GM10266 (cell line): Measurements from ENCODE around the gene COLEC12.

Experiments
- DNase-seq: peaks from one replicate; pipeline ENCODE4 v3.0.0; 2012; ENCODE audit errors: extremely low spot score
- CTCF ChIP-seq: IDR thresholded peaks from 2 replicates; pipeline ENCODE4 v1.5.1; 2012; ENCODE audit warnings: mild to moderate bottlenecking, low read depth; ENCODE audit not compliant: control insufficient read depth, insufficient read depth; ENCODE audit errors: missing control alignments

Gene COLEC12

DNA sequence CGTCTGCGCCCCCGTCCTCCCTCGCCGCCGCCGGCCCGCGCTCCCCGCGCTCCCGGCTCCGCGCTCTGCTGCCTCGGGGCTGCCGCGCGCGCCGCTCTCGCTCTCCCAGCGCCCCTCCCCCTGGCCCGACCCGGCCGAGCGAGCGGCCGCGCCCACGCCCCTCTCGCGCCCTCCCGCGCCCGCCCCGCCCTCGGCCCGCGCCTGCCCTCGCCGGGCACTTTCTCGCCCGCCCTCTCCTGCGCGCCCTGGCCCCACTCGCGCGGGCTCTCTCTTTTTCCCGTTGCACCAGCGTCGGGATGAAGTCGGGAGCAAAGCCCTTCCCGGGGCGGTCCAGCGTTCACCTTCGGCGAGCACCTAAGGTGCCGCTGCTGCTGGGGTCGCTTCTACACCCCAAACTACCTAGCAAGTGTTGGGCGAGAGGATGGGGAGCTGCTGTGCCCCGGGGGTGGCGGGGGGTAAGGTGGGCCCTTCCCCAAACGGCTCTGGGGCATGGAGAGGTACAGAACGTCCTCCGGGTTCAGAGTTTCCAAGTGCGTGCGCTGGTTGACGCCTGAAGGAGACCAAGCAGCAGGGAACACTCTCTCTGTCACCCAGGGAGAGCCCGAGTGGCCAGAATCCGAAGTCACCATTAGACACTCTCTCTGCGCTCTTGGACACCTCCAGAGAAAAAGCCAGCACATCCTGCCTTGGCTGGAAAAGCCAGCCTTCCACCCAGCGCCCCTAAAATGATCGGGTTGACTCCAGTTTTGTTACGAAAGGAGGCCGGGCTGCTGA is at the start of gene COLEC12:
COLEC12 (minus strand) TSS at position 70 of the 774 bp plus-strand sequence. CDS start 187 bp downstream, outside the sequence.
- DNase-seq, result no peak
- no peak for TF ChIP-seq CTCF

DNA sequence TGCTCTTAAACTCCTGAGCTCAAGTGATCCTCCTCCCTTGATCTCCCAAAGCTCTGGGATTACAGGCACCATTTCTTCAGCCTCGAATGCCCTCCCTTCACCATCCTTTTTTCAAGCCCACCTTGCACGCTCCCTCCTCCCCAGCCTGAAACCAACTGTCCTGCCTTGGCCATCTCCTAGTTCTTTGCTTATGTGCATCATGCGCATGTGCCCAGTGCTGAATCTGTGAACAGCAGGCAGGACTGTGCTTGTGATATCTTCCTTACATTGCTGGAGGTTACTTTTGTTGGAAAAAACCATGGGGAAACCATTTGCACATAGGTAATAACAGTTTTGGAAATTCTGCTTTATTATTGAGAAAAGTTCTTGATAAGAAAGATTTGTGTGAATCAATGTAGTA is 49.5 kb upstream of the COLEC12 start:
- no peak for DNase-seq
- TF ChIP-seq CTCF, result no peak

DNA sequence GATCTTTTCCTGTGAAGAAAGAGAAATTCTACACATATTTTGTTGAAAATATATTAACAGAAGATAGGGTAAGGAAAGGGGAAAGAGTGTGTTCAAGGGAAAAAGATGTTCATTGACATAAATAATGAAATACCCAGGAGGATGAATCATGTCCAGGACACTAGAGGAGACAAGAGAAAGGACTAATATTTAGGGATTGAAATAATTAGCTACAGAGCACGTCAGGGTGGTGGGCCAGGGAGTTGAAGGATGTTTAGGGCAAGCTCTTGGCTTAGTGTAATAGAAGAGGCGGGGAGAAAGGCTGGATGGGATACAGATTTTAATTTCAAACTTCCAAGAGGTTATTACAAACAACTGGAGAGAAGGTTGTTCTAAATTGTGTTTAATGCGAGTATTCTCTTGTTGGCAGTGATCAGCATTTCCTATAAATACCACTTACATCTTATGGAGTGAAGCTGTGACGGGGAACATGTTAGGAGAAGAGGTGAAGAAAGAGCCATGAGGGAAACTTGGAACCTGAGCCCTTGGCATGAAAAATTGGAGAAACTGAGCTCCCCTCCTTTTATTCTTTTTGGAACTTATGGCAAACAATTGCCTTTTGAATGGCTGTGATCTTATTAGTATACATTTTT is 43.1 kb upstream of the COLEC12 start:
- TF ChIP-seq CTCF, result no peak
- no peak for DNase-seq

DNA sequence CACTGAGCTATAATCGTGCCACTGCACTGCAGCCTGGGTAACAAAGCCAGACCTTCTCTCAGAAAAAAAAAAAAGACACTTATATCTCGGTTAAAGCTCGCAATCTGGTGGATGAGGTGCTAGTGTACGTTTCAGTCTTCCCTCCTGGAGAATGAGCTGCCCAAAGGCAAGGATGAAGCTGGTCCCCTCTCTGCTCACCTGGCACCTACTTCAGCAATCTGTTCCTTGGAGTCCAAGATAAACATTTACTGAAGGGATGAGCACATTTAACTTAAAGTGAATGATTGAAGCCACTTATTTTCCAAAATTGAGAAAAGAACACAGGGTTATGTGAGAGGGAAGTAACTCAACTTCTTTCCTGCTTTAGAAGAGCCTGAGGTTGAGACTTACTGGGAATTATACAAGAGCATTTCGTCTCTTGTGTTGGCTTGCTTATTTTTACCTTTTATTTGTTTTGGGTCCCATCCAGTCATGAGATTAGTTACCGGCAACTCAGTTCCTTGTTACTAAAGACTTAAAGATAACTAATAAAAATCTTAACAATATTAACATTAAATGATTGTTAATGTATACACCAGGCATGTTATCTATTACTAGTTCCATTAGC is 33.6 kb upstream of the COLEC12 start:
- DNase-seq, result no peak
- no peak for TF ChIP-seq CTCF

DNA sequence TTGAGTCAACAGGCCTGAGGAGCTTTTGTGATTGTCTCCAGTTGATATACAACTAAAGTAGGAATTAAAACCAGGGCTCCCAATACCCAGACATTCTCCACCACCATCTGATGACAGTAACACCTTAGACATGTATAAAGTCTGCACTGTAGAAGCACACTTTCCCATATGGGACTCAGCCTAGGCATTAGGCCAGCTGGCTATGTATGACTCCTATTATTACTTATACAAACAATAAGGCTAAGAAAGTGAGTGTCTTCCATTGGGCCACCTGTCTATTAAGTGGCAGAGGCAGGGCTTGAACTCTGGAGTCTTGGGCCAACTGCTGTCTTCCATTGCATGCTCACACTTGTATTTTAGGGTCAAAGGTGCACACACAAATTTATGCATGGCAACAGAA is 32.1 kb upstream of the COLEC12 start:
- DNase-seq, result no peak
- TF ChIP-seq CTCF, result no peak

DNA sequence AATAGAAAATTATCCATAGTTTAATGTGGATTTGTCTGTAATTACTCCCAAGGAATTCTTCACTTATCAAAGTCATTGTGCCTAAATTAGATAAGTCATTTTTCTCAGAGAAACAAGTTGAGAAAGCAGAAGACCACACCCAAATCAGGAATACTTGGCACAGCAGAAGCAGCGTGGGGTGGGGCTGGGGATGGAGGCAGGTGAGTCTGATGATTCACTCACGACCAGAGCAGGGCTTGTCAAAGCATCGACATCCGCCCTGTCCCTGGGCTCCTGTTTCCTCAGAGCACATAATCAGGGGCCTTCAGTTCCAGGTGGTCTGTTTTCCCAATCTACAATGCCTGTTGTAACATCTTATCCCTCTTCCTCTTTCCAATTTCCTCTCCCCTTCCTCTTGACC is 31.5 kb upstream of the COLEC12 start:
- no peak for TF ChIP-seq CTCF
- DNase-seq, result no peak

DNA sequence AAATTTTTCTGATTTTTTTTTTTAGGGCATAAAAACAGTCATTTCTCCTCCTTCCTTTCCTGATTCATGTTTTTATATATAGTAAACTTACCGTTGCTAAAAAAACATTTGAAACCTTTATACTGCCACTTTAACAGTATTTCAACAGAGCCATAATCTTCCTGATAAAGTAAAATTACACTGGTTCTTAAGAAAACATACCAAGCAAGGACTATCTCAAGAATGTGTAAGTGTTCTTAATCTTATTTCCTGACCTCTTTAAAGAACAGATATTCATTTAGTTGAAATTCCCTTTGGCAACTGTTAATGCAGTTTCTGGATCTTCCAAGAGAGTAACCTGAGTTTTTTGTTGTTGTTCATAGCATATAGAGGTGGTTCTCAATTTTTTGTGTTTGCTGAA is 26.6 kb upstream of the COLEC12 start:
- no peak for DNase-seq
- TF ChIP-seq CTCF, result no peak
